GM21390 (cell line): ENCODE data around the gene ALDH8A1.
"Not testable (repeated sequence)": the region's sequence is repeated elsewhere in the genome, so short reads cannot be mapped to it uniquely, and the experiment has no call there.

Experiments
- ATAC-seq: cut with Tn5 transposase; IDR thresholded peaks from one replicate; pipeline ENCODE4 v1.9.1; 2021; ENCODE audit not compliant: unreplicated experiment

The ALDH8A1 gene

GRCh38 chr6:134911547-134911946, 38.4 kb downstream of the ALDH8A1 start:
- no peak for ATAC-seq

GRCh38 chr6:134910593-134910935, 39.3 kb downstream of the ALDH8A1 start:
- no peak for ATAC-seq

GRCh38 chr6:134909701-134910592, 40.0 kb downstream of the ALDH8A1 start:
- no peak for ATAC-seq

GRCh38 chr6:134908906-134909516, 40.9 kb downstream of the ALDH8A1 start:
- ATAC-seq: no peak

- not testable (repeated sequence) for ATAC-seq
Measured at GRCh38 chr6:134904731-134905130, 45.2 kb downstream of the ALDH8A1 start.

GRCh38 chr6:134903448-134903847, 46.5 kb downstream of the ALDH8A1 start:
- ATAC-seq: no peak

- no peak for ATAC-seq
Measured at GRCh38 chr6:134902936-134903335, 47.0 kb downstream of the ALDH8A1 start.

GRCh38 chr6:134902074-134902861, 47.6 kb downstream of the ALDH8A1 start:
- ATAC-seq: no peak

GRCh38 chr6:134898575-134898974, 51.3 kb downstream of the ALDH8A1 start:
- no peak for ATAC-seq

GRCh38 chr6:134898166-134898565, 51.7 kb downstream of the ALDH8A1 start:
- not testable (repeated sequence) for ATAC-seq

- ATAC-seq: no peak
Measured at GRCh38 chr6:134896910-134897309, 53.0 kb downstream of the ALDH8A1 start.

GRCh38 chr6:134894800-134895199, 55.1 kb downstream of the ALDH8A1 start:
- ATAC-seq: no peak

GRCh38 chr6:134892362-134892761, 57.5 kb downstream of the ALDH8A1 start:
- ATAC-seq: no peak

GRCh38 chr6:134891633-134892032, 58.3 kb downstream of the ALDH8A1 start:
- no peak for ATAC-seq

GRCh38 chr6:134888316-134888715, 61.6 kb downstream of the ALDH8A1 start:
- ATAC-seq: no peak

GRCh38 chr6:134884752-134885151, 65.1 kb downstream of the ALDH8A1 start:
- ATAC-seq: no peak

- no peak for ATAC-seq
Measured at GRCh38 chr6:134883314-134883713, 66.6 kb downstream of the ALDH8A1 start.

GRCh38 chr6:134882426-134883038, 67.4 kb downstream of the ALDH8A1 start:
- ATAC-seq: peak; percentile 80

- ATAC-seq: no peak
Measured at GRCh38 chr6:134880487-134881190, 69.3 kb downstream of the ALDH8A1 start.

GRCh38 chr6:134878136-134878535, 71.8 kb downstream of the ALDH8A1 start:
- no peak for ATAC-seq

- ATAC-seq: no peak
Measured at GRCh38 chr6:134875367-134875766, 74.5 kb downstream of the ALDH8A1 start.
